Left forelimb (tissue), 1 donor: ENCODE results near the gene SERAC1.

ENCODE experiments used
- DNase-seq: peaks from one replicate; pipeline ENCODE4 v3.0.0-alpha.2; 2018; ENCODE audit warnings: low spot score

SERAC1 gene

GRCh38 chr6:158121335-158121734, 46.7 kb downstream of the SERAC1 start:
- no peak for DNase-seq

GRCh38 chr6:158118886-158119285, 49.2 kb downstream of the SERAC1 start:
- DNase-seq = no peak

- no peak for DNase-seq
Measured at GRCh38 chr6:158115508-158115907, 52.6 kb downstream of the SERAC1 start.

DNA sequence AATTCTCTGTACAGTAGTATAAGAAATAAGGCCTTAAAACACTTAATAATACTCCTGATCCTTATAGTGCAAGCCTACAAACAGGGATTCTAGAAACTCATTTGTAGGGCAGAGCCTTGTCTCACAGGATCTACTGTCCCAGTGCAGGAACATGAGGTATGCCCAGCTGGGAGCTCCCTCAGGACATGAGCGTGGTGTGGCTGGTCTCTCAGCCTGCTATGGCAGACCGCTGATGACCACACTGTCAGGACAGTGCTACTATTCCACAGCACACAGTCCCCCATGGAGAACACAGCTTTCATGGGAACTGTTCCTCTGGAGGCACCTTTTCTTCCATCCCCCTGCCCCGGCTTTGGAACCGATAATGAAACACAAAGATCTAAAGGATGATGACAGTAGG, 53.0 kb downstream of the SERAC1 start:
- no peak for DNase-seq

DNA sequence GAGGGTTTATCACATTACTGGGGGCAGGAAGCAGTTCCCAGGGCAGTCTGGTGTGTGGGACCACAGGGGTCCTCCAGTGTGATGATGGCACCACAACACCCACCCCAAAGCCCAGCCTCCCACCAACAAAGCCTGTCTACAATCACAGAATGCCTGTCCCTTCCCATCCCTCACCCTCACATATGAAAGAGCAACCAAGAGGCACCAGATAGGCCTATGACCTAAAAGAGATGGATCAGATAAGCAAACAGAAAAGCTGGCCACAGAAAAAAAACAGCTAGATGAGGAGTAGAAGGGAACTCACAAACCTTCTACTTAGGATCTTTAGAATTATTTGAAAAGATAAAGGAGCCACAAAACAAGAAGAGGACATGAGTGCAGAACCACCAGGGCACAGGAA, 54.3 kb downstream of the SERAC1 start:
- DNase-seq = no peak

DNA sequence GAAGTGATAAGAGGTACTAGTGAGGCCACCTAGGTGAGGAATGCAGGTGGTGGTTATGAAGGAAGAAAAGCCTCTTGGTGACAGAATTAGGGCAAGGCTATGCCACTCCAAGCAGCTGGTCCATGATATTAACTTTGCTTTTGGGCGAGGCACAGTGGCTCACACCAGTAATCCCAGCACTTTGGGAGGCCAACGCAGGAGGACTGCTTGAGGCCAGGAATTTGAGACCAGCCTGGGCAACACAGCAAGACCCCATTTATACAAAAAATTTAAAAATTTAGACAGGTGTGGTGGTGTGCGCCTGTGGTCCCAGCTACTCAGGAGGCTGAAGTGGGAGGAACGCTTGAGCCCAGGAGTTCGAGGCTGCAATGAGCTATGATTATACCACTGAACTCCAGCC, 56.1 kb downstream of the SERAC1 start:
- DNase-seq = no peak

DNA sequence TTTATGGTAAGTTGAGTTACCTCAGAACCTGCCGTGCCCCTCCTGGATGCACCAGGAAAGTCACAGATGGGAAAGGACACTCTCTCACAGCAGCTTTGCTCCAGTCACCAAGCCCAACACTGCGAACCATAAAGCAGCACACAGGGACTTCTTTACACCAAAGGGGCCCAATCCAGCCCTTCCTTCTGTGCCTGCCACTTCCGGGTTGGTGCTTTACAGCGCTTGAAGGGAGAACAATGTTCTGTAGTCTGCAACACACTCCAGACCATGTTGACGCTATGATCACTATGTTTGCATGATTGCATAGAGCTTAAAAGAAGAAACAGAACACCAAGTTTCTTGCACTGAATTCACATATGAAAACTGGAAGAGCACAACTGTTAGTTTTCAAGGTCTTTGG, 57.1 kb downstream of the SERAC1 start:
- DNase-seq = no peak

- DNase-seq = no peak
Measured at GRCh38 chr6:158109748-158110147, 58.3 kb downstream of the SERAC1 start.

- no peak for DNase-seq
Measured at GRCh38 chr6:158104696-158105095, 63.4 kb downstream of the SERAC1 start.

DNA sequence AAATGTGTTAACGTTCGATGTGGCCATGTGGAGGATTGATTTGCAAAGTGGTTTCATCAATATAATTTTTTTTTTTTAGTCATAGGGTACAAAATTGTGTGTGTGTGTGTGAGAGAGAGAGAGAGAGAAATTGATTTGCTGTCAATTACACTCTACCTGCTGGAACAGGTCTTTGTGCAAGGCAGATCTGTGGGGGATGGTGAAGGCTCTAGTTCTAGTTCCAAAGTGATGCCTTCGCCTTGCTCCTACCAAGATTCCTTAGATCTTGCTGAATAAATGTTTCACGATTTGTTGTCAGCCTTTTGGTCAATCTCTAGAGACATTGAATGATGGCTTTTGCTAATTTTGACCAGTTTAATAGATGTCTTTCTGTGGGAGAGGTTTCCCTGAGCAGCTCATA, 64.8 kb downstream of the SERAC1 start:
- no peak for DNase-seq

GRCh38 chr6:158095671-158096070, 72.4 kb downstream of the SERAC1 start:
- no peak for DNase-seq

GRCh38 chr6:158095031-158095430, 73.0 kb downstream of the SERAC1 start:
- no peak for DNase-seq

DNA sequence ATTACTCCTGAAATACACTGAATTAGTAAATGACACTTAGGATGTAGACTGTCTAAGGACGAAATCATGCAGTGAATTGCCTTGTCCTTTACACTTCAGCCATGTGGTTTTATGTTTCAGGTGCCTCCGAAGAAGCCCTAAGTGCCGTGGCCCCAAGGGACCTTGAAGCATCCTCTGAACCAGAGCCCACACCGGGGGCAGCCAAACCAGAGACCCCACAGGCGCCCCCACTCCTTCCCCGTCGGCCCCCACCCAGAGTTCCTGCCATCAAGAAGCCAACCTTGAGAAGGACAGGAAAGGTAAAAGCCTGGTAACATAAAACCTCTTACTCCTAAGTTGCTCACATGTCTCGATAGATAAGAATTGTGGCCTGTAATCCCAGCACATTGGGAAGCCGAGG, 75.3 kb downstream of the SERAC1 start:
- no peak for DNase-seq

DNA sequence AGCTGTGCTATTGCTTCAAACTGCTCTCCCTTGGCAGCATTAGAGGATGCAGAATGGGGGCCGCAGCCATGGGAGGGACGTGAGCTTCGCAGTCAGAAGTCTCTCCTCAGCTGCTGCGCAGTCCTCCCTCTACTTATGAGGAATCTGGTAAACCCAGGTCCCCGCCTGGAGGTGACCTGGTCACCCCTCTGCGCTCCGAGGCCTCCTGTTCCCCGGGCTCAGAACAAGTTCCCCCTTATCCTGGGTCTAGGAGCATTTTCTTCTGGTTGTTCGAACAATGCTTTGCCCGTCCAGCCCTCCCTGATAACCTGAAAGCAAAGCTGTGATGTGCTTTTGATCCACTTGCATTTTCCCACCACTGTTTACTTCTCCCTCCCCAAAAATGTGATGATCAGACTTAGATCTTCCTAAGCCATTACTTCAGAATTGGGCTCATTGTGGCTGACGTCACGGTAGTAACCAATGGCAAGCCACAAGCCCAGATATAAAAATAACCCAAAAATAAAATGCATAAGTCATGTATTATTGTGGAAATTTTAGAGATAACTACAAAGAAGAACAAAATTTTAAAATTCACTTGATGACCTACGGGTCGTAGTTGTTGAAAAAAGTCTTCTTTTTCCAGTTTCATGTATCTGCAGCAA, 80.7 kb downstream of the SERAC1 start:
- no peak for DNase-seq

DNA sequence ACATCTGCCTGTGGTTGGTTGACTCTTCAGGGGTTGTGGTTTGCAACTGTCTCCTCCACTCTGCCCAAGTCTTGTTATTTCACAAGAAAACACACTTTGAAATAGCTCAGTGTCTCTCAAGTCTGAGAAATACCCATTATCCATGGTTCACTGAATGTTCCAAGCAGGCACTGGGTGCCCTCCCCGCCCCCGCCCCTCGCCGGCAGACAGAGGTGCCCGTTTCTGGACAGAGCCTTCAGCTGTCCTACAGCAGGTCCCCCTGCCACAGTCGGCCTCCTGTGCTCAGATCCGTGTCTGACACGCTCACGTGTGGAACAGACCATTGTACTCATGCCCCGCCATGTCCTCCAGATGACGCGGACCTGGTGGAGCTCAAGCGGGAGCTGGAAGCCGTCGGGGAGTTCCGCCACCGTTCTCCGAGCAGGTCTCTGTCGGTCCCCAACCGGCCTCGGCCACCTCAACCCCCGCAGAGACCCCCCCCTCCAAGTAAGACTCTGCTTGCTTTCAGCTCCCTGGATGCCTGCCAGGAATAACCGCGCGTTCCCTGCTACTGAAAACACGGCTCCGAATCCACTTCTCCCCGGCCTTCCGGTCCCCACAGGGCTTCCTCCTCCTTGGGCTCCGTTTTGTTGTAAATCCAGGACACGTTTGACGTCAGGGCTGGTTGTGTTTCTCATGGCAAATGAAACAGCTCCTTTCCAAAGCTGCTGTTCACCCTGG, 81.4 kb downstream of the SERAC1 start:
- no peak for DNase-seq

DNA sequence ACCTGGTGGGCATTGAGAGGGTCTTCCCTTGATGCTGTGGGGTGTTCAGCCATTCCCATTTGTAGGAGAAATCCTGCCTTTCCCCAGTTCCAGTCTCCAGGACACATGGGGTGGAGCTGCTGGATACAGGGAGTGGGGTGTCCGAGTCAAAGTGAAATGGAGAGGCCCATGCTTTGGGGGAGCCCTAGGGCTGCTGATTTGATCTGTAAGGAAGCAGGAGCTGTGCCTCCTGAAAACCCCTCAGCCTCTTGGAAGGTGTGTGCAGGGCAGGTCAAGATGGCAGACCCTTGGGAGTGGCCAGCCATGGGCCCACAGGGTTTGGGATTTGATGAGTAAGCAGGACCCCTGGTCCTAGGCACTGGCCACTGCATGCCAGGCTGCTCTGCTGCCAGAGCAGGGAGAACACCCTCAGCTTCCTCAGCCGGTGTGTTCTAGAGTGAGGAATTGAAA, 82.0 kb downstream of the SERAC1 start:
- DNase-seq = no peak

- DNase-seq = no peak
Measured at GRCh38 chr6:158085261-158086053, 82.6 kb downstream of the SERAC1 start.

- no peak for DNase-seq
Measured at GRCh38 chr6:158083455-158084325, 84.4 kb downstream of the SERAC1 start.

GRCh38 chr6:158081657-158081935, 86.5 kb downstream of the SERAC1 start:
- no peak for DNase-seq

DNA sequence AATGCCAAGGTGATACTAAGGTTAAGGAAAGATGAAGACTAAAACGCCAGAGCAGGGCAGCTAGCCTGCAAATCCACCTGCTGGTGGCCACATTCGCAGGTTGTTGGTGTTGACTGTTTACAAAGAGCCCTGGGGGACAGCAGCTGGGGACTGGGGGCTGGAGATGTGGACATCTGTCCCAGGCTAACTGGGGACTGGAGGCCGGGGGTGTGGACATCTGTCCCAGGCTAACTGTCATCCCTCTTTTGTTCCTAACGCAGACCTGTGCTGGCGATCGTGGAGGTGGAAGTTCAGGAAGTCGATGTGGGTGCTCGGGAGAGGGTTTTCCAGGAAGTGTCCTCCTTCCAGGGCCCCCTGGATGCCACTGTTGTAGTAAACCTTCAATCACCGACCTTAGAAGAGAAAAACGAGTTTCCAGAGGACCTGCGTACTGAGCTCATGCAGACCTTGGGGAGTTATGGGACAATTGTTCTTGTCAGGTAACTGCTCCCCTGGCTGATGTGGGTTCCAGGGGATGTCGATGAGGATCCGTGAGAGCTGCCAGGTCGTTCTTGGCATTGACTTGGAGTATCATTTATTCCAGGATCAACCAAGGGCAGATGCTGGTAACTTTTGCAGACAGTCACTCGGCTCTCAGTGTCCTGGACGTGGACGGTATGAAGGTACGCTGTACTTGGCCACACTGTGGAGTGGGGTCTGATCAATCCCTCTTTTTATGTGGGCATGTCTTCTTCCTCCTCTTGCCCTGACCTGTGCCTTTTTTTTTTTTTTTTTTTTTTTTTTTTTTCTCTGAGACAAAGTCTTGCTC, 87.0 kb downstream of the SERAC1 start:
- DNase-seq = no peak

DNA sequence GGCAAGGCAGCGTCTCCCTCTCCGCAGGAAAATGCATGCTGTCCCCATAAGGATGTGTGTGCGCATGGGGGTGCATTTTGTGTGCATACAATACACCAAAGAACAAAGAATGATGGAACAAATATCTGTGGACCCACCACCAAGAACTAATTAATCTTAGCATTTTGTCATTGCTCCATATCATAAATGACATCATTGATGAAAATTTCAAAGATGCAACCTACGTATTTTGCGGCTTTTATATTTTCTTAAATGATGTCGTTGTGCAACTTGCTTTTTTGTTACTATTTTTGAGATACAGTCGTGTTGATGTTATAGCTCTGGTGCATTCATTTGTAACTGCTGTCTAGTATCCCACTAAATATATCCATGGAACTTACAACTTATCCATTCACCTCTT, 89.7 kb downstream of the SERAC1 start:
- no peak for DNase-seq
